AG04449 (cell line): ENCODE data around the gene TPST2.
A peak's percentile ranks its signal among the peaks of the same experiment; 100 is the strongest.
"Not testable (repeated sequence)": the region's sequence is repeated elsewhere in the genome, so short reads cannot be mapped to it uniquely, and the experiment has no call there.

ENCODE experiments used
- CTCF ChIA-PET: fragments of 350-600 bp; formaldehyde crosslinking; extraction: SDS; loops from one replicate; lab custom pipeline; 2021; ENCODE audit warnings: antibody characterized with exemption; lab: Yijun Ruan, JAX
- POLR2A ChIA-PET: fragments of 400-600, 350-600 bp; formaldehyde crosslinking; extraction: SDS; loops from one replicate; lab custom pipeline; 2020; ENCODE audit warnings: antibody characterized with exemption, inconsistent platforms; lab: Yijun Ruan, JAX
- DNase-seq: peaks from one replicate; pipeline ENCODE4 v3.0.0-alpha.2; 2010; ENCODE audit warnings: low read depth, low spot score
- H3K4me3 ChIP-seq: 2 replicates; pipeline ENCODE4 v1.5.1; 2011; ENCODE audit warnings: low read depth, mild to moderate bottlenecking, control low read depth, low read length
- CTCF ChIP-seq: IDR thresholded peaks from one replicate; pipeline ENCODE4 v1.5.1; 2011; ENCODE audit warnings: mild to moderate bottlenecking, moderate library complexity, low read length, control low read depth, inconsistent platforms; ENCODE audit not compliant: insufficient read depth; ENCODE audit errors: missing control alignments

The TPST2 gene

GRCh38 chr22:26614322-26614721 lies 24.4 kb upstream of the TPST2 start:
- ChIA-PET CTCF (no interaction called here), POLR2A (no interaction called here)
- H3K4me3 ChIP-seq, result no peak overlapping the region
- TF ChIP-seq CTCF, result no peak
- DNase-seq, result no peak

DNA sequence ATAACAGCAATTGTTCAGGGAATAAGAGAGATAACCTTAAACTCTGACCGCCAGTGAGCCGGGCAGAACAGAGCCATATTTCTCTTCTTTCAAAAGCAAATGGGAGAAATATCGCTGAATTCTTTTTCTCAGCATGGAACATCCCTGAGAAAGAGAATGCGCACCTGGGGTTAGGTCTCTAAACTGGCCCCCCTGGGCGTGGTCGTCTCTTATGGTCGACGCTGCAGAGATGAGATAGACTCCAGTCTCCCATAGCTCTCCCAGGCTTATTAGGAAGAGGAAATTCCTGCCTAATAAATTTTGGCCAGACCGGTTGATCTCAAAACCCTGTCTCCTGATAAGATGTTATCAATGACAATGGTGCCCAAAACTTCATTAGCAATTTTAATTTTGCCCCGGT lies 23.8 kb upstream of the TPST2 start:
- H3K4me3 ChIP-seq, DNase-seq, CTCF ChIA-PET, POLR2A ChIA-PET: not testable (repeated sequence)

DNA sequence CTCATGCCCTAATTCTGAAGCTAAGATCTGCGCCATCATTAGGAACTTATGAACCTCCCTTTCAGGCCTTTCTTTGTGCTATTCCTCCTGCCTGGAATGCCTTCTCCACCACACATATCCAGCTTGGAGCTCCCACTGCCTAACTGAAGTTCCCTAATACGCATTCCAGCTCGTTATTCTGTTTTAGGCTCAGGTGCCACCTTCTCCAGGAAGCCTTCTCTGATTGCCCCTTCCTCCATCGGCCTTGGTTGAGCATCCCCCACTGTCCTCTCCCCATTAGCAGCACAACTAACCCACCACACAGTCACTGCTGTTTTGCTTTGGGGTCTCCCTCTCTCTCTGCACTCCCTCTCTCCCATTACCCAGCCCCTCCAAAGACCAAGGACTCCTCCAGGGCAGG lies 22.7 kb upstream of the TPST2 start:
- no peak for TF ChIP-seq CTCF
- H3K4me3 ChIP-seq, result no peak overlapping the region
- POLR2A ChIA-PET, result no interaction called here
- CTCF ChIA-PET, result interaction anchor here (1.5 kb wide), 1 partner anchor 9 kb away, joined by 6 read pairs; the partner anchor contains the start of gene CRYBA4
- DNase-seq, result no peak

DNA sequence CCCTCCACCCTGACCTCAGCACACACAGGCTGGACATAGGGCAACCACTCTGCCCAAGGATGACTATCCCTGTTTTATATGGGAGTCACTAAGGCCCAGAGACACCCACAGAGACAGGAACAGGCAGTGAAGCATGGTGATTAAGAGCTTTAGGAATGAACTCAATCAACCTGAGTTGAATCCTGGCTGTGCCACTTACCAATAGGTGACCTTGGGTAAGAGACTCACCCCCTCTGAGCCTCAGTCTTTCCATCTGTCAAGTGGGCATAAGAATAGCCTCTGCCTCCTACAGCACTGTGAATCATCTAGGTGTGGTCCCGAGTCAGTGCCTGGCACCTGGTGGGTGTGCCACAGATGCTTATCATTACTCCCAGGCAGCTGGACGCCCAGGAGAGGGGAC lies 21.1 kb upstream of the TPST2 start:
- DNase-seq, result no peak
- no peak overlapping the region for H3K4me3 ChIP-seq
- CTCF ChIA-PET, result interaction anchor here (1.0 kb wide), 1 partner anchor 108 kb away, joined by 3 read pairs; no protein-coding TSS in a partner anchor
- no peak for TF ChIP-seq CTCF
- POLR2A ChIA-PET, result no interaction called here

DNA sequence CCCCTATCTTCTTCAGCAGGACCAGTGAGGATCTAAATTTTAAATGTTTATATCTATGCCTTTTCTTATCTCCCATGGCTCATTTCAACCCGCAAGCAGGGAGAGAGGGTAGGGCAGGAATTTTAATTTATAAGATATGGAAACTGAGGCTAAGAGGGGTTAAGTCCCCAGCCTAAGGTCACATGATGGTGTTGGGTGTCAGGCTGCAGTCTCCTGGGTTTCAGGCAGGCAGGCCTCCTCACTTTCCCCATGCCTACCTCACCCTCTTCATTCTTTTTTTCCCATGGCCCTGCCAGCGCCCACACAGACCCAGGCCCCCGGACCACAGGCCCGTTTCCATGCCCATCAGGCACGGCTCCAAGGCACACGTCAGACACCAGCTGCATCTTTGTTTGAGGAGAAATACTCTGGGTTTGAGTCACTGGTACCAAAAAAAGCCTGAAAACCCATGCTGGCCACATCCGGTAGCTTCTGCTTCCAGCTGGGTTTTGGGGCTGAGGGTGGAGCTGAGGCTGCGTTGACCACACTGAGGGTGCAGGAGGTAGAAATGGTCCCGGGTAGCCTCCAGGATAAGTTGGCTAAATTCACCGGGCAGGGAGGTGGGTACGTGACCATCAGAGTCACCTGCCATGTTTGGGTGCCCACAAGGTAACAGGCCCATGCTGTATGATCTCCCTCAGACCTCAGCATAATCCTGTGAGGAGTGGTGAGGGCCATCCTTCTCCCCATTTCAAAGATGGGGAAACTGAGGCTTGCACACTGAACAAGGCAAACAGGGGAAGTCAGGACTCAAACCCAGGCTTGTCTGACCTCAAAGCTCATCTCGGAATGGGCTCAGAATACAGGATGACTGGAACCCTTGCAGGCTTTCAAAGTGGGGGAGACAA lies 20.4 kb upstream of the TPST2 start:
- no peak for TF ChIP-seq CTCF
- ChIA-PET POLR2A (interaction anchor here (0.6 kb wide), 1 partner anchor 10 kb away, joined by 4 read pairs; no protein-coding TSS in a partner anchor), CTCF (no interaction called here)
- no peak overlapping the region for H3K4me3 ChIP-seq
- peak; percentile 64 for DNase-seq

- CTCF ChIA-PET, result interaction anchor here (0.7 kb wide), 1 partner anchor 57 kb away, joined by 3 read pairs; no protein-coding TSS in a partner anchor
These were observed 19.4 kb upstream of the TPST2 start for GRCh38 chr22:26609287-26609686.

More at GRCh38 chr22:26609287-26609686, 19.4 kb upstream of the TPST2 start:
- TF ChIP-seq CTCF, result no peak
- no peak overlapping the region for H3K4me3 ChIP-seq
- POLR2A ChIA-PET, result no interaction called here
- no peak for DNase-seq
